NCI-H524 treated with DMSO at 0.1 percent for 48 hours (cell line): ENCODE measurements around the gene GGT1.
"Not testable (repeated sequence)": the region's sequence is repeated elsewhere in the genome, so short reads cannot be mapped to it uniquely, and the experiment has no call there.

Experiments
- DNase-seq: peaks from one replicate; lab custom pipeline; 2025; lab: John Stamatoyannopoulos, UW

GGT1 gene

GRCh38 chr22:24642307-24642706 is 39.3 kb downstream of the GGT1 start:
- not testable (repeated sequence) for DNase-seq

- DNase-seq, result not testable (repeated sequence)
Observed at GRCh38 chr22:24644409-24644808, 41.4 kb downstream of the GGT1 start.

DNA sequence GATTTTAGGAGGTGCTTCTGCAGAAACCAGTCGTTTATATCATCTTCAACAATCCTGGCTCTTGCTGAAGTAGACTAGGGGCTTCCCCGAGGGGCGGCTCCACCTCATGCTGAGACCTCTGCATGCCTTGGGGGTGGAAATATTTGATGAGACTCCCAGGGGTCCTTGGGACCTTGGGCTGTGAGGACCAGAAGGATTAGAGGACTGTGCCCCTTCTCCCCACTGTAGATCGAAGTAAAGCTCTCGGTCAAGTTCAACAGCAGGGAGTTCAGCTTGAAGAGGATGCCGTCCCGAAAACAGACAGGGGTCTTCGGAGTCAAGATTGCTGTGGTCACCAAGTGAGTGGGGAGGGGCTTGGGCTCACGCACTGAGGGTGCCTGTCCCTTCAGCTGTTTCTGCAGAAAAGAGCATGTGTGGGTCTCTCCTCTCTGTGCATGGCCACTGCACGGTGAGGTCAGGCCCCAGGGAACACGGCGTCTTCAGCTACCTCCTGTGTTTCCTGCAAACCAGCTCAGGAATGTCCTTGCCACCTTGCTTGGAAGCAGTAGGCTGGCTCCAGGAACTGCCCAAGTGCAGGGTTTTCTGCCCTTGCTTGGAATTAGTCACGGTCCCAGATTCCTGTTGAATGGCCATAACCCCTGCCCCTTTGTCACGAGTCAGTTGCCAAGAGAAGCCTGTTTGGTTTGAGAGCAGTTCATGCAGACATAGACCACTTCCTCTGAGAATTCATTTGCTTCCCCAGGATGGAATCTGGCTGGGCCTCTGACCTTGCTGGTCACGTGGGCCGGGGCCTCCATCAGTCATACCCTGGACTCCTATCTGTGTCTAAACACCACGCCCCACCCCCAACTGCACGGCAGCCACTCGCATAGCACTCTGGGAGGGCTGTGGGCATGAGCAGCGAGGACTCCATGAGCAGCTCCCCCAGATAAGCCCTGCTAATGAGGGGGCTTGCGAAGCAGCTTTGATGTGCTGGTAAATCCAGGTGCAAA is 42.7 kb downstream of the GGT1 start:
- not testable (repeated sequence) for DNase-seq

DNA sequence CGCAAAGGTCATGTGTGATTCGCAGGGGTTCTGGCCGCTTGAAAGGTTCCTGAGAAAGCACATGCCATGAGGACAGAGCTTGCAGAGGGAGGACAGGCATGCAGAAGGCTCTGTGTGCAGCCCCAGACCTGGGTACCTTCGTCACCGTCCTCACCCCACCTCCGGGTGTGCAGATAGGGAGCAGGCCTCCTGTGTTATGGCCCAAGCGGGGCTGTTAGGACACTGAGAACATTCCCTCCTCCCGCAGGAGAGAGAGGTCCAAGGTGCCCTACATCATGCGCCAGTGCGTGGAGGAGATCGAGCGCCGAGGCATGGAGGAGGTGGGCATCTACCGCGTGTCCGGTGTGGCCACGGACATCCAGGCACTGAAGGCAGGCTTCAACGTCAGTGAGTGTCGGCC is 43.8 kb downstream of the GGT1 start:
- DNase-seq, result not testable (repeated sequence)

- not testable (repeated sequence) for DNase-seq
Observed at GRCh38 chr22:24649371-24649770, 46.4 kb downstream of the GGT1 start.

DNA sequence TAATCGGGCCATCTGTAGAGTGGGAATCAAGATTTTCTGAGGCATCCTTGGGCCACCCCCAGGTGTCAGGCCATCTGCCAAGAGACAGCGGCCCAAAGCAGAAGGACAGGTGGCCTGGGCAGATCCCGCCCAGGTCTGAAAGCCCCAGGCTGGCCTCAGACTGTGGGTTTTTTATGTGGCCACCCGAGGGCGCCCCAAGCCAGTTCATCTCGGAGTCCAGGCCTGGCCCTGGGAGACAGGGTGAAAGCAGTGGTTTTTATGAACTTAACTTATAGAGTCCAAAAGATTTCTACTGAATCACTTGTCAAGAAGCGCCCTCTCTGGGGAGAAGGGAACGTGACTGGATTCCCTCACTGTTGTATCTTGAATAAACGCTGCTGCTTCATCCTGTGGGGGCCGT is 47.9 kb downstream of the GGT1 start:
- not testable (repeated sequence) for DNase-seq

- not testable (repeated sequence) for DNase-seq
Observed at GRCh38 chr22:24665395-24665794, 62.4 kb downstream of the GGT1 start.

DNA sequence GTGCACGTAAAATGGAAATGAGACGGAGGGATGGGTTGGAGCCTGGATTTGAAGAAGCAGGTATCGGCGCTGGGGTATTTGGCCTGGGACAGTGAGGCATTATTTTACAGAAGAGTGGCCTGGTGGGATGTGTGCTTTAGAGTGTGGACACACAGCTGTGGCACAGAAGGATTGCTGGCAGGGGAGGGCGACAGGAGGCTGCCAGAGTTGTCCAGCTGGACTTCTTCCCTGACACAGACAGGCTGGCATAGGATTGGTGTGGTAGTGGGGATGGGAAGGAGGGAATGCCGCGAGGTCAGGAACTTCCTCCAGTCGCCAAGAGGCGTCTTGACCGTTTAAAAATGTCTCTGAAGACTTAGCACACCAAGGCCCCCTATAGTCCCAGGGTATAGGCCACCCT is 64.9 kb downstream of the GGT1 start:
- not testable (repeated sequence) for DNase-seq

GRCh38 chr22:24672532-24672931 is 69.5 kb downstream of the GGT1 start:
- DNase-seq, result not testable (repeated sequence)
